NOMO-1 treated with dmso at 0.1 percent for 144 hours (cell line): ENCODE data around the gene CST9L.

ENCODE experiments used
- DNase-seq: peaks from one replicate; lab custom pipeline; 2025; ENCODE audit not compliant: unreplicated experiment; lab: John Stamatoyannopoulos, UW

Gene CST9L, protein sequence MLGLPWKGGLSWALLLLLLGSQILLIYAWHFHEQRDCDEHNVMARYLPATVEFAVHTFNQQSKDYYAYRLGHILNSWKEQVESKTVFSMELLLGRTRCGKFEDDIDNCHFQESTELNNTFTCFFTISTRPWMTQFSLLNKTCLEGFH

GRCh38 chr20:23568320-23568970, at the start of gene CST9L:
CST9L (minus strand) TSS chr20:23568484; CDS start chr20:23568450, 34 bp downstream.
- DNase-seq = no peak

DNA sequence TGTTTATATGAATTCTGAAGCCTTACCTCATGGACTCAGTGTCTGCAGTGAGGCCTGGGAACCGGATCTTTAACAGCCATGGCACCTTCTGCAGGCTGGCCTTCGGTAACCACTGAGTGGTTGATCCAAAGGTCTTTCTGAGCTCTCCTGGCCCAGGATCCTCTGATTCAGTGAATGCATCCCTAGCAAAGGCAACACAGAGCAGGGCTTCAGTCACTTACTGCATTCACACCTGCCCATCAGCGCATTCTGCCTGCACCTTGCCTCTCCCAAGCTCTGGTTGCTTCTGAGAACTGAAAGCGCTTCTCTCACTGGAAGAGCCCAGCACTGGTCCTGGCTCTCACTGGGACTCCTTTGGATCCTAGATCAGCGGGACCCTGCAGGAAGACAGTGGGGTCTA, 45.9 kb upstream of the CST9L start:
- DNase-seq = no peak

DNA sequence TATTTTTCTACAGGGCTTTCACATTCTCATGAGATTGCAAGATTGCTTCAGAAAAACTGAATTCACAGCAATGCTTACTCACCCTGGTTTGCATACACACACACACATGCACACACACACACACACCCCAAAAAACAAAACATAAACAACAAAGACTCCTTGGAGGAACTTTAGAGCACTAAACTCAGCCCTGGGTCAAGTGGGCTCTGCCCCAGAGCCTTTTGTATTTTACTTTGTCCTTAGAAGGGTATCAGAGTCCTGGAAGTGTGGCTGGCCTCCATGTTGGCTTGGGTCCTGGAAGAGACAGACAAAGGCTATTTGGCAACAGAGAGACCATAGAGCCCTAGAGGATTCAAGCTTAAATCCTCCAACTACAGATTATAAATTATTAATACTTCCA, 45.4 kb upstream of the CST9L start:
- no peak for DNase-seq

DNA sequence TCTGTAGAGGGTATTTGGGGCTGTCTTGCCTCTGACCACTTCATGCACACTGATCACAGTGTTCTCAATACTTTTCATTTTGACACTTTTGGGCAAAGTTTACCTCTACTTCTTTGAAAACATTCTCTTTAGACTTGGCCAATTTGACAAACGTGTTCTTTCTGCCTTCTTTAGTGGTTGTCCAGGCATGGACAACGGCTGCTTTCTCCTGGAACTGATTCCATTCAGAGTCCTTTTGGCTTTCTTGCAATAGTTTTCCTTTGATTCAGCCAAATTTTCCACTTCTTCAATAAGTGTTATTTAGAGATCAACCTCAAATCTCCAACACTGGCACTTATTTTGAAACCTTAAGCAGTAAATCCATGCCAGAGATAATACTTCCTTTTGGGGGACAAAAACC, 44.1 kb upstream of the CST9L start:
- DNase-seq = no peak

DNA sequence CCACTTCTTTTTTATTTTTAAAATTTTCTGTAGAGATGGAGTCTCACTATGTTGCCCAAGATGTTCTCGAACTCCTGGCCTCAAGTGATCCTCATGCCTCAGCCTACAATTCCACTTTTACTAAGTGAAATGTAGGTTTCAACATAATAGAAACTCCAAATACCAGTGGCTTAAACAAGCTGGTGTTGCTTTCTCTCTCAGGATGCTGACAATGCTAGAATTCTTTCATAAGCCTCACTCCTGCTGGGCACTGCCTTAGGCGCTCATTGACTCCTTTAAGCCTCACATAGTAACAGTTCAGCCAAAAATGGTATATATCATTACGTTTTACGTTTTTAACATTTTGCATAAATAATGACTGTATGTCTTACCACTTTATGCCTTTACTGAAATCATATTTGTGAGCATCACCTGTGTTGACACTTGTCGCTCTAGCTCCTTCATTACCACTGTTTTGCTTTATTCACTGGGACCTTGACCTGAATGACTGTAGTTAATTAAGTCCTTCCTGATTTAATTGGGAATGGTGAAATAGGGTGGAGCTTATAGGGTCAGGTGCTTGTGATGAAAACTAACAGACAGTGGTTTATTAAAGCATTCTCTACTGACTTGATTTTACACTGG, 41.3 kb upstream of the CST9L start:
- DNase-seq = no peak

GRCh38 chr20:23608251-23608846, 40.1 kb upstream of the CST9L start:
- no peak for DNase-seq

GRCh38 chr20:23607497-23608245, 39.4 kb upstream of the CST9L start:
- DNase-seq = no peak

- DNase-seq = peak; percentile 46
Measured at GRCh38 chr20:23606652-23607049, 38.4 kb upstream of the CST9L start.

GRCh38 chr20:23605867-23606651, 37.8 kb upstream of the CST9L start, which contains the start of gene CST9:
CST9 (minus strand) TSS chr20:23605917; CDS start chr20:23605864, 53 bp downstream.
- DNase-seq = no peak

GRCh38 chr20:23604306-23604705, 36.0 kb upstream of the CST9L start:
- no peak for DNase-seq

DNA sequence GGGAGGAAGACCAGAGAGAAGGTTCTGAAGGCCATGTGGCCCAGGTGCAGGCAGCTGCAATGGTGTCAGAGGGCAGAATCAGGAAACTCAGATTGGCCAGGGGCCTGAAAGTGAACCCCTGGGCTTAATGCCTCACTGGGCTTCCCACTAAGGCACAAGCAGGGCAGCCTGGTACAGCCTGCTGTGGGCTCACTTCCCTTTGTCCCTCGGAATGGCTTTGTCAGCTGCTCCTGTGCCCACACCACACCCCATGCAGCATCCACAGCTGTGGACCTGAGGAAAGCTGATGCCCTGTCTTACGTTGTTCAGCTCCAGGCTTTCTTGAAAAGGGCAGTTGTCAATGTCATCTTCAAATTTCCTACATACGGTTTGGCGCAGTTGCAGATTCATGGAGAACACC, 35.0 kb upstream of the CST9L start:
- DNase-seq = no peak

GRCh38 chr20:23602699-23603098, 34.4 kb upstream of the CST9L start:
- no peak for DNase-seq

DNA sequence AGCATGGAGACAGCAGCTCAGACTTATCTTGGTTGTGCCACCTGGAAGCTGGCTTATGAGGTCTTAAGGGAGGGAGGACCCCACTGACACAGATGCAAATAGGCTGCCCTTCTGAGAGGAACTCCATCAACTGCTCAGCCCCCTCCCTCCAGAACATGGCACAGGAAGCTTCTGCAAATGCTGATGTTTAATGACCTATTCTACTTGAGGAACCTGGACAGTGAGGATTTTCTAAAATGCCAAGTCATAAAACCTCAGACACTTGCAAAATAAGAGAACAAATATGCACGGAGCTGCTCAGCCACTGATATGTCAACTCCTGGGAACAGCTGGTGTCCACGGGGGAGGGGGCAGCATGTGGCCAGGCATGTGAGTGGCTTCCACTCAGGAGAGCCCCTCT, 34.0 kb upstream of the CST9L start:
- DNase-seq = peak; percentile 70

GRCh38 chr20:23601715-23602114, 33.4 kb upstream of the CST9L start:
- DNase-seq = no peak

GRCh38 chr20:23598481-23598880, 30.2 kb upstream of the CST9L start:
- DNase-seq = no peak

- DNase-seq = no peak
Measured at GRCh38 chr20:23596579-23597250, 28.4 kb upstream of the CST9L start.

DNA sequence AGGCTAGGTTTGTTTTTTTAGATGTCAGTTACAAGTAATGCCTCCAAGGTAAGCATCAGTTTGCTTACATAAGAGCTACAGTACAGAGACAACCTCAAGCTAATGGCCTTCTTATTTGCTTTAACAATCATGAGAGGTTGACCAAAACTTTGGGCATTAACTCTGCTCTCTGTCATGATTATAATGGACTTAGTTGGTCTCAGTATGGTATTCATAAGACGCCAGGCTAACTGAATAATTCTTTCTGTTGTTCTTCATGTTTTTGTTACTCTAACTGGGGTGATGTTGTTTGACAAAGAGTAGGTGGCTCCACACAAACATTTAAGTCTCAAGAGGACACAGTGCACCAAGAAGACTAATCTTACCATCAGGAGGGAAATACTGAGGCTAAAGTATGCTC, 27.7 kb upstream of the CST9L start:
- DNase-seq = no peak

GRCh38 chr20:23588434-23589403, 20.4 kb upstream of the CST9L start:
- no peak for DNase-seq

DNA sequence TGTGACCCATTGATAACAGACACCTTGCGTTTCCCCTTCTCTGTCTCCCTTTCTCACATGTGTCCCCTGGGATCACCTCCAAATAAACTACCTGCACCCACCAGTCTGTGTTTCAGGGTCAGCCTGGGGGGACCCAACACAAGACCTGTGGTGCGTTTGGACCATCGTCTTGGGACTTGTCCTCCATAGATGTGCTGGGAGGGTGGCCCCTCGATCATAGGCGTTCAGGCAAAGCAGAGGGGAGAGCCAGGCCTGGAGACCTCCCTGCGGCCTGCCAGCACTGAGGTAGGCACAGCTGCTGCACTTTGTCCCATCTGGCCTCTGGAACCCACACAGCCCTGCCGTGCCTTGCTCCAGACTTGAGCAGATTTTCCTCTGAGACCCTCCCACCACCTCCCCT, 19.3 kb upstream of the CST9L start:
- no peak for DNase-seq
